GM20000 (cell line): ENCODE measurements around the gene DNAH17.
"Not testable (repeated sequence)": the region's sequence is repeated elsewhere in the genome, so short reads cannot be mapped to it uniquely, and the experiment has no call there.

Source experiments
- DNase-seq: peaks from one replicate; pipeline ENCODE4 v3.0.0; 2012; ENCODE audit warnings: low spot score
- TF ChIP-seq, protein P1 (sequence below): IDR thresholded peaks from 2 replicates; pipeline ENCODE4 v1.5.1; 2012; ENCODE audit warnings: mild to moderate bottlenecking, control low read depth; ENCODE audit errors: extremely low read depth, missing control alignments

DNAH17 gene

DNA sequence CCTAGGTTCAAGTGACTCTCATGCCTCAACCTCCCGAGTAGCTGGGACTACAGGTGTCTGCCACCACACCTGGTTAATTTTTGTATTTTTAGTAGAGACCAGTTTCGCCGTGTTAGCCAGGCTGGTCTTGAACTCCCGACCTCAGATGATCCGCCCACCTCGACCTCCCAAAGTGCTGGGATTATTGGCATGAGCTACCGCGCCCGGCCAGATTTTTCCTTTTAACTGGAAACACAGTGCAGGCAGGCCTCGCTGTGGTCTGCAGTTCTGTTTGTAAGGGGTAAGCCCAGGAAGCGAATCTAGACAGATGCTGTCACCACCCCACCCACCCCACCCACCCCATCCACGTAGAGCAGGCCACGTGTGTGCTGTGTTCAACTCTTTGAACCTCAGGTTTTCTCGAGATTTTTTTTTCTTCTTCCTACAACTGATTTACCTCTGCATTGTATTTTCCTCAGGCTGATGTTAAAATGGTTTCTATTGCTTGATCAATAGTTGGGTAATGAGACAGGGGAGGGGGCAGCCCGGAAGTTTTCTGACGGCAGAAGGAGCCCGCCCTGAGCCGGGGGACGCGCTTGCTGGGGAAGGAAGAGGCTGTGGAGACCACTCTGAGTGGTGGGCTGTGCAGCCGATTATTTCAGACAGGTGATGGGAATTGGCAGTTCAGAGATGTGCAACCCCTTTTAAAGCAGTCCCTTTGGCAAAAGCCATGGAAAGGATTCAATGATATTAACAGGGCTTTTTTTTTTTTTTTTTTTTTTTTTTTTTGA, 72.9 kb downstream of the DNAH17 start:
- DNase-seq: no peak

DNA sequence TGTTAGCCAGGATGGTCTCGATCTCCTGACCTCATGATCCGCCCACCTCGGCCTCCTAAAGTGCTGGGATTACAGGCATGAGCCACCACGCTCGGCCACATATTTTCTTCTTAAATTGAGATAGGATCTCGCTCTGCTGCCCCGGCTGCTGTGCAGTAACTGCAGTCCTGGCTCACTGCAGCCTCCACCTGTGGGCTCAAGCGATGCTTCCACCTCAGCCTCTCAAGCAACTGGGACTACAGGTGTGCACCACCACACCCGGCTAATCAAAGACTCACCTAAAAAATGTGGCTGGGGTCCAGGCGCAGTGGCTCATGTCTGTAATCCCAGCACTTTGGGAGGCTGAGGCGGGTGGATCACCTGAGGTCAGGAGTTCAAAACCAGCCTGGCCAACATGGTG, 73.8 kb downstream of the DNAH17 start:
- DNase-seq: not testable (repeated sequence)

More for the DNA sequence above, 72.9 kb downstream of the DNAH17 start:
- TF ChIP-seq, protein P1, sequence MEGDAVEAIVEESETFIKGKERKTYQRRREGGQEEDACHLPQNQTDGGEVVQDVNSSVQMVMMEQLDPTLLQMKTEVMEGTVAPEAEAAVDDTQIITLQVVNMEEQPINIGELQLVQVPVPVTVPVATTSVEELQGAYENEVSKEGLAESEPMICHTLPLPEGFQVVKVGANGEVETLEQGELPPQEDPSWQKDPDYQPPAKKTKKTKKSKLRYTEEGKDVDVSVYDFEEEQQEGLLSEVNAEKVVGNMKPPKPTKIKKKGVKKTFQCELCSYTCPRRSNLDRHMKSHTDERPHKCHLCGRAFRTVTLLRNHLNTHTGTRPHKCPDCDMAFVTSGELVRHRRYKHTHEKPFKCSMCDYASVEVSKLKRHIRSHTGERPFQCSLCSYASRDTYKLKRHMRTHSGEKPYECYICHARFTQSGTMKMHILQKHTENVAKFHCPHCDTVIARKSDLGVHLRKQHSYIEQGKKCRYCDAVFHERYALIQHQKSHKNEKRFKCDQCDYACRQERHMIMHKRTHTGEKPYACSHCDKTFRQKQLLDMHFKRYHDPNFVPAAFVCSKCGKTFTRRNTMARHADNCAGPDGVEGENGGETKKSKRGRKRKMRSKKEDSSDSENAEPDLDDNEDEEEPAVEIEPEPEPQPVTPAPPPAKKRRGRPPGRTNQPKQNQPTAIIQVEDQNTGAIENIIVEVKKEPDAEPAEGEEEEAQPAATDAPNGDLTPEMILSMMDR: no peak

DNA sequence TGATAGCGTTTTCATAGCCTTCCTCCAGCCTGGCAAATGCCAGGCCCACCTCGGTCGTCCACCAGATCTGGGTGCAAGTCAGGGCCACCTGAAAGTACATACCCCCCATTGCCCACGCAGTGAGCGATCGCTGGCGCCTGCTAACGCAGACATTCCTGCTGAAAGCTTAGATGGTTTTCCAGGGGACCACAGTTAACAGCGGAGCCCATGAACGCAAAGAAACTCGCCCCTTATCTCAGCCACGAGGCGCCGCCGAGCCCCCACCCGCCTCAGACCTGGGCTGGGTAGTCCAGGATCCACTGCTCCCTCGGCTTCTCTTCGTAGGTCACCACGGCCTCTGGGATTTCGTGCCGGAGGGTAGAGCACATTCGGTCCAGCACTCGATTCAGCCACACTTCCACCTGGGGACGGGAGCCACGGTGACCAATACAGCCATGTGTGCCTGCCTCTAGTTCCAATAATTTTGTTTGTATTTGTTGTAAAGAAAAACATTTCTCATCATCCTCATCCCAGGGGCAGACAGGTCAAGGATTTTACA, 74.5 kb downstream of the DNAH17 start:
- TF ChIP-seq, protein P1: no peak
- no peak for DNase-seq

DNA sequence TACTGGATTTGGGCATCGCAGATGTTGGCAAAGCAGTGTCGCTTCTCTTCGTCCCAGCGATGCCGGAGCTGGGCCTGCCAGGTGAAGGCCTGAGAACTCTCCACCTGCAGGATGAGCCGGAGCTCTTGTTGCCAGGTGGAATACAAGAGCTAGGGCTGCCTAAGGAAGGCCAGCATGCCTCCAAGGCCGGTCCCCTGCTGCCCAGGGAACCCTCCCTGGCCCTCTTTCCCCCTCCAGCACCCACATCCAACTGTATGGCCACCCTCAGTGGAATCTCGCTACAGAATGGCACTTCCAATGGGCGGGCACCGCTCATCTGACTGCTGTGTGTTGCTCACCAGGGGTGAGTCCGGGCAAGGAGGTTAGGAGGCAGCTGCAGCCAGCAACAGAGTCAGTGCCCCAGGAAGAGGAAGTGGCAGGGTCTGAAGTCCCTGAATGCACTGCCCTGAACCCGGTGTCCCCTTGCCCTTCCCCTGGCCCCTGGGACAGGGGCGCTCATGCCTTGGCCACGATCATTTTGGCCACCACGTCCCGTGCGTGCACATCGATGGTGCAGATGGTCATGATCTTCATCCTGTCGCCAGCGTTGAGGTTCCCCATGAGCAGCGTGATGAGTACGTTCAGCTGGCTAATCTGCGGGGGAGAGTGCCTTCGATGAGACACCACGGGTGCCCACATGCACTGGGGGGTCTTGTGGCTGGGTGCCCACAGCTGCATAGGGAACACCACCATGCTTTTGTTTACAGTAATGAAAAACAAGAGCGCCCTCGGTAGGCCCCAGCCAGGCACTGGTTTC, 75.8 kb downstream of the DNAH17 start:
- TF ChIP-seq, protein P1: no peak
- DNase-seq: no peak

DNA sequence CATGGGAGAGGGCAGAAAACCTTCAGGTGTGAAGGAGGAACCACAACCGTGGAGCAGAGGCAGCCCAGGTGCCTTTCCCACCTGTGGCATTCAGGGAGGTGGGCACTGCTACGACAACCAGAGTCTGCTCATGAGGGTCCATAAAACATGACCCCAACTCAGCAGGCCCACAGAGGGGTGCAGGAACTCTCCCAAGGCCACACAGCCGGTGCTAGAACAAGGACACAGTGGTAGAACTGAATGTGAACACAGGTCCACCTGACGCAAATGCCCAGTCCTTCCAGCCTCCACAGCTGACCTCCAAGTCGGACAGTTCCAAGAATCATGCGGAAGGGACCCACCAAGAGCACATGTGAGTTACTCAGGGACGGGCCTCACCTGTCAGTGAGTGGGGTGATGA, 76.4 kb downstream of the DNAH17 start:
- no peak for DNase-seq
- TF ChIP-seq, protein P1: no peak

DNA sequence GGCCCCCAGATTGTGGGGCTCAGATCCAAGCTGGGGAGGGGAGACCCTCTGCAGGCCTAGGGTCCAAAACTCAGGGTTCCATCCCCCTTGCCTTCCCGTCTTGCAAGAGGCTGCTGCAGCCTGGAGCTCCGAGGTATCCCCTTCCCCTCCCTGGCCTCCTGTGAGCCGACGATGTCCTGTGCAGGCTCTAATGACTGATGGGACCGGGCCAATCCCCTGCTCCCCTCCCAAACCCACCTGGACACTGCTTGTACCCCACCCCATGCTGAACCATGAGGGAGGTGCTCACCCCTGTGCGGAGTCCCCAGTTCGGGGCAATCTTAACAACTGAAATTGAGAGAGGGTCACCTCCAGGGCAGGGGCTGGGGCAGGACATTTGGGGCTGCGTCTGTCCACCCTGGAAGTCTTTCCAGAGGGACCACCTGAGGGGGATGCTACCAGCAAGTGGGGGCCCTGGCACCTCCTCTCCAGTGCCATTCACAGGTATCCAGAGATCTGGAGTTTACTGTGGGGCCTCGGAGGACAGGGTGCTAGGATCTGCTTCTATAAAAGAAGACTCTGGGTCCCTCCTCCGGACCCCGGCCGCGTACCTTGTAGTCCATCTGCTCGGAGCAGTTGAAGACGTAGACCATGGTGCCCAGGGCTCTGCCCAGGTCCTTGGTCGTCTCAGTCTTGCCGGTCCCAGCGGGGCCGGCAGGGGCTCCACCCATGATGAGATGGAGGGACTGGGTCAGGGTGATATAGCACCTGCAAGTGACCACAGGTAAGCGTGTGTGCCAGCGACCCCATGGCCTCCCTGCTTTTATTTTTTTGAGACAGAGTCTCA, 77.3 kb downstream of the DNAH17 start:
- DNase-seq: no peak
- TF ChIP-seq, protein P1: no peak

DNA sequence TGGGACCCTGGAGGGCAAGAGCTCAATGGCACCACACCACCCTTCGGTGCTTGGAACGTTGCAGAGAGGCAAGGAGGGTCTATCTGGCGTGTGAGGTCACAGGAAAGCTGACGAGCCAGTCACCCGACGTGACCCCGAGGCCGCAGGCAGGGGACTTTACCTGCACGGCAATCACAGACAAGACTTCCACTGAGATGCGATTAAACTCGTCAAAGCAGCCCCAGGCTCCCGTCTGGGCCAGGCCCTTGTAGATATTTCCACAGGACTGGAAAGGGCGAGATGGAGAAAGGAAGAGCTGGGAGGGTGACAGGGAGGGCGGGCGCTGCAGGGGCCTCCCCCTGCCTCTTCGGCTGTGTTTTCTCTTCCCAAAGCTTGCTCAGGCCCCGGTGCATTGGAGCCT, 78.3 kb downstream of the DNAH17 start:
- TF ChIP-seq, protein P1: no peak
- no peak for DNase-seq
